Suprapubic skin (tissue), 4 donors: Measurements from ENCODE around the gene SKAP2. TPM values are rescaled to one million over a fixed set of nuclear protein-coding genes. Genes with fewer than 3 reads are reported as not detected.

Source experiments
- DNase-seq, 2 donors: peaks; one replicate each; pipeline ENCODE4 v3.0.0-alpha.2; 2019; ENCODE audit warnings: low spot score in 2 of 2
- H3K27ac ChIP-seq: fragments of 200-600 bp; sonication (generic); one replicate; pipeline ENCODE4 v1.5.1; 2019
- H3K27me3 ChIP-seq: fragments of 200-600 bp; sonication (generic); one replicate; pipeline ENCODE4 v1.5.1; 2019
- H3K36me3 ChIP-seq: fragments of 200-600 bp; sonication (generic); one replicate; pipeline ENCODE4 v1.5.1; 2019
- H3K4me1 ChIP-seq: fragments of 200-600 bp; sonication (generic); one replicate; pipeline ENCODE4 v1.5.1; 2019
- H3K4me3 ChIP-seq: fragments of 200-600 bp; sonication (generic); one replicate; pipeline ENCODE4 v1.5.1; 2019; ENCODE audit warnings: mild to moderate bottlenecking
- H3K9me3 ChIP-seq: fragments of 200-600 bp; sonication (generic); one replicate; pipeline ENCODE4 v1.5.1; 2019
- CTCF ChIP-seq, 2 donors: fragments of 200-600 bp in 1 of 2; fragments of 450-650 bp in 1 of 2; sonication (generic) in 1 of 2; IDR thresholded peaks; one replicate each; pipeline ENCODE4 v1.5.1; 2016 to 2019; ENCODE audit warnings: antibody characterized with exemption in 2 of 2, mild to moderate bottlenecking in 1 of 2, moderate library complexity in 1 of 2
- EP300 ChIP-seq: sonication (generic); formaldehyde crosslinking; IDR thresholded peaks from one replicate; pipeline ENCODE4 v1.6.1; 2017; ENCODE audit warnings: antibody characterized with exemption
- POLR2A ChIP-seq, 2 donors: fragments of 450-650 bp; IDR thresholded peaks; one replicate each; pipeline ENCODE4 v1.6.1; 2017; ENCODE audit warnings: antibody characterized with exemption in 2 of 2, mild to moderate bottlenecking in 2 of 2, moderate library complexity in 2 of 2
- POLR2AphosphoS5 ChIP-seq, 3 donors: sonication (generic); formaldehyde crosslinking; IDR thresholded peaks; one replicate each; pipeline ENCODE4 v1.6.1; 2017; ENCODE audit warnings: antibody characterized with exemption in 3 of 3
- WGBS: methylation state at CpG from one replicate; pipeline ENCODE4 v1.1.5; 2018; 5-methylcytosine and 5-hydroxymethylcytosine counted together
- total RNA-seq, 4 donors: library from RNA; depleted of rRNA; stranded (reverse); fragments of >200 nt; gene quantifications; one replicate each; pipeline ENCODE4 v1.1.0, GENCODE V29; 2016

SKAP2 gene
- total RNA-seq, 4 donors from 2014 or later = 21.3 to 34.4 (median 23.9) TPM

GRCh38 chr7:26664274-26664673 lies 200.1 kb downstream of the SKAP2 start:
- 66% methylated on average over 1 of the region's 1 CpG for WGBS
- TF ChIP-seq POLR2AphosphoS5 (IDR thresholded peaks at IDR 0.05) (no peak), EP300 (no peak), CTCF (IDR thresholded peaks at IDR 0.05) (no peak), POLR2A (IDR thresholded peaks at IDR 0.05) (no peak)
- no peak overlapping the region for H3K27ac ChIP-seq
- no peak overlapping the region for H3K4me3 ChIP-seq
- DNase-seq = no peak
- peaks cover 15% of the 10 kb centered on the region for H3K4me1 ChIP-seq
- H3K36me3 ChIP-seq = no peaks in the 10 kb centered on the region
- H3K9me3 ChIP-seq = no peaks in the 10 kb centered on the region
- no peaks in the 10 kb centered on the region for H3K27me3 ChIP-seq

- Histone ChIP-seq H3K27ac (no peak overlapping the region), H3K27me3 (no peaks in the 10 kb centered on the region), H3K4me1 (peaks cover 15% of the 10 kb centered on the region), H3K36me3 (no peaks in the 10 kb centered on the region), H3K9me3 (no peaks in the 10 kb centered on the region), H3K4me3 (no peak overlapping the region)
- TF ChIP-seq CTCF (IDR thresholded peaks at IDR 0.05) (no peak), EP300 (no peak), POLR2A (IDR thresholded peaks at IDR 0.05) (no peak), POLR2AphosphoS5 (IDR thresholded peaks at IDR 0.05) (no peak)
- DNase-seq = no peak
- WGBS = 67% methylated on average over 4 of the region's 4 CpGs
Measured at GRCh38 chr7:26663874-26664273, 200.5 kb downstream of the SKAP2 start.

GRCh38 chr7:26662646-26663045 lies 201.7 kb downstream of the SKAP2 start:
- H3K4me1 ChIP-seq = peaks cover 13% of the 10 kb centered on the region
- no peak for TF ChIP-seq POLR2AphosphoS5 (IDR thresholded peaks at IDR 0.05)
- no peak for TF ChIP-seq EP300
- TF ChIP-seq POLR2A (IDR thresholded peaks at IDR 0.05) = no peak
- TF ChIP-seq CTCF (IDR thresholded peaks at IDR 0.05) = no peak
- no peak for DNase-seq
- no peaks in the 10 kb centered on the region for H3K36me3 ChIP-seq
- no peak overlapping the region for H3K27ac ChIP-seq
- no peaks in the 10 kb centered on the region for H3K27me3 ChIP-seq
- no peaks in the 10 kb centered on the region for H3K9me3 ChIP-seq
- no peak overlapping the region for H3K4me3 ChIP-seq
- 94% methylated on average over 6 of the region's 6 CpGs for WGBS

- DNase-seq = no peak
- no peak for TF ChIP-seq POLR2AphosphoS5 (IDR thresholded peaks at IDR 0.05)
- TF ChIP-seq EP300 = no peak
- no peak for TF ChIP-seq CTCF (IDR thresholded peaks at IDR 0.05)
- TF ChIP-seq POLR2A (IDR thresholded peaks at IDR 0.05) = no peak
- no peaks in the 10 kb centered on the region for H3K27me3 ChIP-seq
- H3K4me1 ChIP-seq = peaks cover 1% of the 10 kb centered on the region
- H3K9me3 ChIP-seq = no peaks in the 10 kb centered on the region
- no peaks in the 10 kb centered on the region for H3K36me3 ChIP-seq
- H3K27ac ChIP-seq = no peak overlapping the region
- H3K4me3 ChIP-seq = no peak overlapping the region
- WGBS = 88% methylated on average over 3 of the region's 3 CpGs
Measured at GRCh38 chr7:26659121-26659520, 205.3 kb downstream of the SKAP2 start.

- no peaks in the 10 kb centered on the region for H3K27me3 ChIP-seq
- 88% methylated on average over 7 of the region's 7 CpGs for WGBS
- TF ChIP-seq EP300 (no peak), POLR2AphosphoS5 (IDR thresholded peaks at IDR 0.05) (no peak), POLR2A (IDR thresholded peaks at IDR 0.05) (no peak), CTCF (IDR thresholded peaks at IDR 0.05) (no peak)
- H3K9me3 ChIP-seq = no peaks in the 10 kb centered on the region
- DNase-seq = no peak
- H3K4me3 ChIP-seq = no peak overlapping the region
- no peak overlapping the region for H3K27ac ChIP-seq
- no peaks in the 10 kb centered on the region for H3K36me3 ChIP-seq
- peaks cover 5% of the 10 kb centered on the region for H3K4me1 ChIP-seq
Measured at GRCh38 chr7:26658389-26659084, 205.9 kb downstream of the SKAP2 start.
